ENCODE data around the gene AQP1.

DNA sequence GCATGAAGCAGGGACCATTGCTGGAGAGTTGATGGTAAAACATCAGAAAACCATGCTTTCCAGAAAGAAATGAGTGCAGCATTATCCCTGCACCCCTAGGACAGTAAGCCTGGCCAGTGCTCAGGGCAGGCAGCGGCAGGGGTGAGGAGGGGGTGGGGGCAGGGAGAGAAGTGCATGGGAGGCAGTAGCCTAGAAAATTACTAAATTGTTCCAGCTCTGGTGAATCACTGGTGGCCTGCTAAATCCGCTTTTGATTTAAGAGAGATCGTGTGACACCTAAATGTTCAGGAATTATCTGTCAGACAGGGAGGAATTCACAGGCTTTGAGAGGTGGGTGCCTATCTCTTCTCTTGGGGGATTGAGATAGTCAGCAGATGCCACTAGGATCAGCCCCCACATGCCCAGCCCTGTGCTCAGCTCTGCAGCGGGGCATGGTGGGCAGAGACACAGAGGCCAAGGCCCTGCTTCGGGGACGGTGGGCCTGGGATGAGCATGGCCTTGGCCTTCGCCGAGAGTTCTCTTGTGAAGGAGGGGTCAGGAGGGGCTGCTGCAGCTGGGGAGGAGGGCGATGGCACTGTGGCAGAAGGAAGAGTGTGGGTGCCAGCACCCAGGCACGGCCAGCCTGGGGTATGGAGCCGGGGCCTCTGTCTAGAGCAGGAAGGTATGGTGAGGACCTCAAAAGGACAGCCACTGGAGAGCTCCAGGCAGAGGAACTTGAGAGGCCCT lies 5.0 kb upstream of the AQP1 start:
- TF ChIP-seq, protein P1, sequence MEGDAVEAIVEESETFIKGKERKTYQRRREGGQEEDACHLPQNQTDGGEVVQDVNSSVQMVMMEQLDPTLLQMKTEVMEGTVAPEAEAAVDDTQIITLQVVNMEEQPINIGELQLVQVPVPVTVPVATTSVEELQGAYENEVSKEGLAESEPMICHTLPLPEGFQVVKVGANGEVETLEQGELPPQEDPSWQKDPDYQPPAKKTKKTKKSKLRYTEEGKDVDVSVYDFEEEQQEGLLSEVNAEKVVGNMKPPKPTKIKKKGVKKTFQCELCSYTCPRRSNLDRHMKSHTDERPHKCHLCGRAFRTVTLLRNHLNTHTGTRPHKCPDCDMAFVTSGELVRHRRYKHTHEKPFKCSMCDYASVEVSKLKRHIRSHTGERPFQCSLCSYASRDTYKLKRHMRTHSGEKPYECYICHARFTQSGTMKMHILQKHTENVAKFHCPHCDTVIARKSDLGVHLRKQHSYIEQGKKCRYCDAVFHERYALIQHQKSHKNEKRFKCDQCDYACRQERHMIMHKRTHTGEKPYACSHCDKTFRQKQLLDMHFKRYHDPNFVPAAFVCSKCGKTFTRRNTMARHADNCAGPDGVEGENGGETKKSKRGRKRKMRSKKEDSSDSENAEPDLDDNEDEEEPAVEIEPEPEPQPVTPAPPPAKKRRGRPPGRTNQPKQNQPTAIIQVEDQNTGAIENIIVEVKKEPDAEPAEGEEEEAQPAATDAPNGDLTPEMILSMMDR (IDR thresholded peaks at IDR 0.05; ENCODE audit: low read depth, low read length, missing input control) = no peak
- TF ChIP-seq, protein P2, sequence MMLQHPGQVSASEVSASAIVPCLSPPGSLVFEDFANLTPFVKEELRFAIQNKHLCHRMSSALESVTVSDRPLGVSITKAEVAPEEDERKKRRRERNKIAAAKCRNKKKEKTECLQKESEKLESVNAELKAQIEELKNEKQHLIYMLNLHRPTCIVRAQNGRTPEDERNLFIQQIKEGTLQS (IDR thresholded peaks at IDR 0.05) = no peak
- TF ChIP-seq TAF1 (conservative IDR thresholded peaks at IDR 0.05) (no peak), RAD21 (IDR thresholded peaks at IDR 0.05) (no peak), JUND (IDR thresholded peaks at IDR 0.05) (no peak), RXRA (IDR thresholded peaks at IDR 0.05) (no peak), SP1 (IDR thresholded peaks at IDR 0.05) (no peak)
- TF ChIP-seq, protein P3, sequence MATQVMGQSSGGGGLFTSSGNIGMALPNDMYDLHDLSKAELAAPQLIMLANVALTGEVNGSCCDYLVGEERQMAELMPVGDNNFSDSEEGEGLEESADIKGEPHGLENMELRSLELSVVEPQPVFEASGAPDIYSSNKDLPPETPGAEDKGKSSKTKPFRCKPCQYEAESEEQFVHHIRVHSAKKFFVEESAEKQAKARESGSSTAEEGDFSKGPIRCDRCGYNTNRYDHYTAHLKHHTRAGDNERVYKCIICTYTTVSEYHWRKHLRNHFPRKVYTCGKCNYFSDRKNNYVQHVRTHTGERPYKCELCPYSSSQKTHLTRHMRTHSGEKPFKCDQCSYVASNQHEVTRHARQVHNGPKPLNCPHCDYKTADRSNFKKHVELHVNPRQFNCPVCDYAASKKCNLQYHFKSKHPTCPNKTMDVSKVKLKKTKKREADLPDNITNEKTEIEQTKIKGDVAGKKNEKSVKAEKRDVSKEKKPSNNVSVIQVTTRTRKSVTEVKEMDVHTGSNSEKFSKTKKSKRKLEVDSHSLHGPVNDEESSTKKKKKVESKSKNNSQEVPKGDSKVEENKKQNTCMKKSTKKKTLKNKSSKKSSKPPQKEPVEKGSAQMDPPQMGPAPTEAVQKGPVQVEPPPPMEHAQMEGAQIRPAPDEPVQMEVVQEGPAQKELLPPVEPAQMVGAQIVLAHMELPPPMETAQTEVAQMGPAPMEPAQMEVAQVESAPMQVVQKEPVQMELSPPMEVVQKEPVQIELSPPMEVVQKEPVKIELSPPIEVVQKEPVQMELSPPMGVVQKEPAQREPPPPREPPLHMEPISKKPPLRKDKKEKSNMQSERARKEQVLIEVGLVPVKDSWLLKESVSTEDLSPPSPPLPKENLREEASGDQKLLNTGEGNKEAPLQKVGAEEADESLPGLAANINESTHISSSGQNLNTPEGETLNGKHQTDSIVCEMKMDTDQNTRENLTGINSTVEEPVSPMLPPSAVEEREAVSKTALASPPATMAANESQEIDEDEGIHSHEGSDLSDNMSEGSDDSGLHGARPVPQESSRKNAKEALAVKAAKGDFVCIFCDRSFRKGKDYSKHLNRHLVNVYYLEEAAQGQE (IDR thresholded peaks at IDR 0.05) = no peak
- TF ChIP-seq, protein P4, sequence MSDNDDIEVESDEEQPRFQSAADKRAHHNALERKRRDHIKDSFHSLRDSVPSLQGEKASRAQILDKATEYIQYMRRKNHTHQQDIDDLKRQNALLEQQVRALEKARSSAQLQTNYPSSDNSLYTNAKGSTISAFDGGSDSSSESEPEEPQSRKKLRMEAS (IDR thresholded peaks at IDR 0.05) = no peak
